K562 (cell line): Measurements from ENCODE around the gene ATP13A4.

Source experiments
- HDAC2 ChIP-seq: fragments of 450-650 bp; IDR thresholded peaks from 2 replicates; pipeline ENCODE4 v1.6.1; 2016; ENCODE audit warnings: mild to moderate bottlenecking
- ZFP91 ChIP-seq: sonication (generic); formaldehyde crosslinking; IDR thresholded peaks from 2 replicates; pipeline ENCODE4 v1.8.0; 2022; ENCODE audit warnings: mild to moderate bottlenecking, missing genetic modification reagents
- ZNF444 ChIP-seq: fragments of 250-450 bp; sonication (Bioruptor Pico); IDR thresholded peaks from 2 replicates; pipeline ENCODE4 v1.4.0; 2020; ENCODE audit warnings: mild to moderate bottlenecking, moderate library complexity

GRCh38 chr3:193418576-193419373 is 135.9 kb downstream of the ATP13A4 start:
- TF ChIP-seq ZNF444 (CRISPR knock-in tag) (no peak), ZFP91 (CRISPR knock-in tag) (no peak), HDAC2 (no peak)
